ACHN (cell line): ENCODE data around the gene SLC25A5.
"Not testable (repeated sequence)": the region's sequence is repeated elsewhere in the genome, so short reads cannot be mapped to it uniquely, and the experiment has no call there.

Source experiments
- DNase-seq: peaks from one replicate; pipeline ENCODE4 v3.0.0-alpha.2; 2015
- in situ Hi-C: cut with HindIII; loops from 2 replicates; pipeline ENCODE4 v1.10.0; 2017; ENCODE audit warnings: low sequenced_read_pairs, low pct_ligation_motif_present, low pct_unique_long_range_greater_than_20kb

Gene SLC25A5

GRCh38 chrX:119500061-119500800, 32.0 kb downstream of the SLC25A5 start:
- no peak for DNase-seq
- in situ Hi-C loops, result no loop called here

GRCh38 chrX:119501511-119502148, 33.4 kb downstream of the SLC25A5 start:
- DNase-seq, result no peak
- in situ Hi-C loops, result no loop called here

GRCh38 chrX:119502727-119503483, 34.7 kb downstream of the SLC25A5 start:
- DNase-seq, result no peak
- in situ Hi-C loops, result no loop called here

GRCh38 chrX:119503484-119503861, 35.2 kb downstream of the SLC25A5 start:
- in situ Hi-C loops, result no loop called here
- peak; percentile 54 for DNase-seq

- DNase-seq, in situ Hi-C loops: not testable (repeated sequence)
These were observed 36.9 kb downstream of the SLC25A5 start for GRCh38 chrX:119505145-119505544.

GRCh38 chrX:119505945-119506344, 37.7 kb downstream of the SLC25A5 start:
- no peak for DNase-seq
- in situ Hi-C loops, result no loop called here

- in situ Hi-C loops, result no loop called here
- DNase-seq, result no peak
These were observed 39.0 kb downstream of the SLC25A5 start for GRCh38 chrX:119507206-119507605.

GRCh38 chrX:119512146-119512800, 44.0 kb downstream of the SLC25A5 start:
- in situ Hi-C loops, result no loop called here
- peak; percentile 65 for DNase-seq

GRCh38 chrX:119516157-119516702, 48.0 kb downstream of the SLC25A5 start:
- DNase-seq, result peak; percentile 55
- in situ Hi-C loops, result no loop called here

GRCh38 chrX:119518371-119518770, 50.1 kb downstream of the SLC25A5 start:
- in situ Hi-C loops, result no loop called here
- no peak for DNase-seq
